Mesendoderm (in vitro differentiated cells): ENCODE results near the gene HOATZ. TPM values are rescaled to one million over a fixed set of nuclear protein-coding genes. Genes with fewer than 3 reads are reported as not detected.

ENCODE experiments used
- DNase-seq: peaks from one replicate; pipeline ENCODE4 v3.0.0; 2013
- H2AK5ac ChIP-seq: 2 replicates; pipeline ENCODE4 v1.6.1; 2013; ENCODE audit warnings: low read length, inconsistent platforms
- H2BK120ac ChIP-seq: 2 replicates; pipeline ENCODE4 v1.6.1; 2013; ENCODE audit warnings: low read depth, mild to moderate bottlenecking, low read length, moderate library complexity, mixed read lengths
- H2BK15ac ChIP-seq: replicated peaks from 2 replicates; pipeline ENCODE4 v1.6.1; 2013; ENCODE audit warnings: low read depth, mild to moderate bottlenecking, moderate library complexity
- H2BK5ac ChIP-seq: 2 replicates; pipeline ENCODE4 v1.6.1; 2013; ENCODE audit warnings: low read length, inconsistent platforms
- H3K18ac ChIP-seq: 2 replicates; pipeline ENCODE4 v1.6.1; 2013; ENCODE audit warnings: mild to moderate bottlenecking, low read length, mixed read lengths
- H3K23ac ChIP-seq: one replicate; pipeline ENCODE4 v1.6.1; 2013; ENCODE audit warnings: low read length
- H3K27ac ChIP-seq: 2 replicates; pipeline ENCODE4 v1.5.1; 2013; ENCODE audit warnings: low read depth, mild to moderate bottlenecking, inconsistent platforms, low read length, moderate library complexity
- H3K27me3 ChIP-seq: 2 replicates; pipeline ENCODE4 v1.6.1; 2013; ENCODE audit warnings: low read length, control low read depth, mild to moderate bottlenecking, inconsistent platforms; ENCODE audit not compliant: insufficient read depth, poor library complexity
- H3K36me3 ChIP-seq: 2 replicates; pipeline ENCODE4 v1.6.1; 2013; ENCODE audit warnings: low read length, inconsistent platforms; ENCODE audit not compliant: control insufficient read depth, insufficient read depth
- H3K4ac ChIP-seq: one replicate; pipeline ENCODE4 v1.6.1; 2013; ENCODE audit warnings: low read depth, mild to moderate bottlenecking, low read length, moderate library complexity
- H3K4me1 ChIP-seq: 2 replicates; pipeline ENCODE4 v1.6.1; 2013; ENCODE audit warnings: low read depth, low read length, inconsistent platforms; ENCODE audit not compliant: control insufficient read depth
- H3K4me2 ChIP-seq: 2 replicates; pipeline ENCODE4 v1.6.1; 2013; ENCODE audit warnings: low read length
- H3K4me3 ChIP-seq: 2 replicates; pipeline ENCODE4 v1.5.1; 2013; ENCODE audit warnings: mild to moderate bottlenecking, low read length
- H3K56ac ChIP-seq: one replicate; pipeline ENCODE4 v1.6.1; 2013; ENCODE audit warnings: low read length
- H3K79me1 ChIP-seq: 2 replicates; pipeline ENCODE4 v1.6.1; 2013; ENCODE audit warnings: low read length, inconsistent platforms
- H3K79me2 ChIP-seq: 2 replicates; pipeline ENCODE4 v1.6.1; 2013; ENCODE audit warnings: mild to moderate bottlenecking, low read length; ENCODE audit not compliant: control insufficient read depth, insufficient read depth
- H3K9ac ChIP-seq: 2 replicates; pipeline ENCODE4 v1.6.1; 2013; ENCODE audit warnings: low read length, inconsistent platforms
- H4K5ac ChIP-seq: one replicate; pipeline ENCODE4 v1.6.1; 2013; ENCODE audit warnings: low read length
- H4K8ac ChIP-seq: one replicate; pipeline ENCODE4 v1.6.1; 2013; ENCODE audit warnings: low read depth, mild to moderate bottlenecking, control low read depth, low read length, moderate library complexity
- WGBS: extraction: QIAGEN DNeasy Blood & Tissue Kit; methylation state at CpG from one replicate; pipeline ENCODE4 v1.1.7; 2013; ENCODE audit warnings: low lambda C conversion rate, missing lambda C conversion rate; ENCODE audit not compliant: insufficient coverage; ENCODE audit errors: extremely low coverage; 5-methylcytosine and 5-hydroxymethylcytosine counted together
- polyA plus RNA-seq, 2 experiments: library from polyadenylated mRNA; stranded (reverse); fragments of 200-250 nt; gene quantifications; one replicate each; pipeline ENCODE4 v1.2.3, GENCODE V29; 2013

The HOATZ gene
- polyA plus RNA-seq (2013, experiment 1 of 2): 0.34 TPM
- 0.11 TPM for polyA plus RNA-seq (2013, experiment 2 of 2)

DNA sequence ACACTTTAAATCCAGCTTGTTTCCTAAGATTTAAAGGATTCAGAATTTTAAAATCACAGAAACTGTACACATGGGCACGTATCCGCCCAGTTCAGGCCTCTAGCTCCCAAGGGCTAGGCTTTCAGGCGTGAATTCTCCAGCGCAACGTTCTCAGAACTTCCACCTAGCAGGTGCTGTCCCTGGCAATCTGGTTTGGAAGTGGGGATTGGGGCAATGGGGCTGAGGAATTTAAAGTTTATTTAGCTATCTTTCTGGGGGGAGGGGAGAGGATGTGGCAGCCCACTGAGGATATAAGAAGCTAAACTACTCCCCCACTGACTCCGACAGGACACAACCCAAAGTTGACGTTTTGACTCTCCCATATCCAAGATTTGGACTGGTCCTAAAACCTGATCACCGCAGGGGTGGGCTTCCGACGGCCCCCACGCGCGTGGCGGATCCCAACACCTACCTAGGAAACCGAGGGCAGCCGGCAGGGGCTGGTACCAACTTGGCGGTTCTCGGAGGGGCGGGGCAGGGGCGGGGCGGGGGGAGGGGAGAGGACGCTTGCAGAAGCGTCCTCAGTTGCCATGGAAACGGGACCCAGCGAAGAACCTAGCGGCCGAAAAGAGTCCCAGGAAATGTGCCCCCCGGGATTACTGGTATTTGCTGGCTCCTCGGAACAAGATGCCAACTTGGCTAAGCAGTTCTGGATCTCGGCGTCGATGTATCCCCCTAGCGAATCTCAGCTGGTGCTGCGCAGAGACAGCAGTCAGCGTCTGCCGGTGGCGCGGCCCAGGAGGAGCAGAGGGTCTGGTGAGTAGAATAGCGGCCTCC lies at the start of gene HOATZ:
TSS of gene HOATZ (plus strand) at position 563 of the 816 bp plus-strand sequence. CDS start at position 570, 7 bp downstream.
- Histone ChIP-seq H3K9ac (no peak within 1 kb of the TSS), H3K36me3 (no peaks in the 10 kb centered on the region), H3K4me3 (no peak within 1 kb of the TSS), H3K4ac (no peak within 1 kb of the TSS), H2BK5ac (no peak within 1 kb of the TSS), H3K4me1 (no peaks in the 10 kb centered on the region), H3K56ac (no peak within 1 kb of the TSS), H4K8ac (no peak within 1 kb of the TSS), H3K79me1 (no peaks in the 10 kb centered on the region), H3K4me2 (peak within 1 kb of the TSS; percentile 79), H3K27me3 (peaks cover 7% of the 10 kb centered on the region), H3K27ac (no peak within 1 kb of the TSS), H2BK15ac (no peak within 1 kb of the TSS), H3K18ac (no peak within 1 kb of the TSS), H2AK5ac (no peak within 1 kb of the TSS), H3K79me2 (no peaks in the 10 kb centered on the region), H4K5ac (no peak within 1 kb of the TSS), H2BK120ac (no peak within 1 kb of the TSS), H3K23ac (no peak within 1 kb of the TSS)
- DNase-seq: peak; percentile 91
- no CpG with 5 or more reads among the region's 39 CpGs for WGBS

DNA sequence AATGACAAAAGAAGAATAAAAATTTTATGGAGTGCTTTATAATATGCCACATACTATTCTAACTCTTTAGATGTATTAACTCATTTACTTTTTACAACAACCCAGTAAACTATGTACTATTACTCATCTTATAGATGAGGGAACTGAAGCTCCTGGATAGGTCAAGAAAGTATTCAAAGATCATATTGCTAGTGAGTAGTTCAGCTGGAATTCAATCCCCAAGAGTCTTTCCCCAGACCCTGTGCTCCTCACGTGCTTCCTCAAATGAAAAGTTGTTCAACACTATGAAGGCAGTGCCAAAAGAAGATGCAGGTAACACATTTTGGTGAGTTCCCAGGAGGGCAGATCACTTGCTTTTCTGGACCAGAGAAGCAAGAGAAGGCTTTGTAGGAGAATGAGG lies 49.2 kb upstream of the HOATZ start:
- Histone ChIP-seq H3K4me1 (no peaks in the 10 kb centered on the region), H3K79me2 (no peaks in the 10 kb centered on the region), H2BK15ac (no peak overlapping the region), H3K18ac (no peak overlapping the region), H2AK5ac (no peak overlapping the region), H3K4me2 (no peak overlapping the region), H3K23ac (no peak overlapping the region), H3K36me3 (no peaks in the 10 kb centered on the region), H4K8ac (no peak overlapping the region), H3K27me3 (no peaks in the 10 kb centered on the region), H2BK5ac (no peak overlapping the region), H3K27ac (no peak overlapping the region), H3K4me3 (no peak overlapping the region), H3K56ac (no peak overlapping the region), H4K5ac (no peak overlapping the region), H3K79me1 (no peaks in the 10 kb centered on the region), H3K9ac (no peak overlapping the region), H2BK120ac (no peak overlapping the region), H3K4ac (no peak overlapping the region)
- no CpG with 5 or more reads among the region's 1 CpG for WGBS
- no peak for DNase-seq

DNA sequence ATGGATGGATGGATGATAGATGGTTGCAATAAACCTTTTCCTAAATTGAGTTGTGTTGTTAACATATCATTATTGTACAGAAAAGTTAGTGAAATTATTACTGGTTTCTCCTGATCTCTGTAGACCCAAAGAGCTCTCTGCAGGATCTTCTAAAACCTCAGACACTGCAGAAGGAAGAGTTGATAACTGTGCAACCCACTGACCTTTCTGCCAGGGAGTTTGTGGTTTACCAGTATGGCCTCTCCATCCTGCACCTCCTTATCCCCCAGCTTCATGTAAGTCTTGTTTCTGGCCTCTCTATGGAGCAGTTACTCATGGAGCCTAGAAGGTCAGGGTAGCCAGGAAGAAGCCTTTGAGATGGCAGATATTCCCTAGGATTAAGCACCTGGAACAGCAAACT lies 48.0 kb upstream of the HOATZ start:
- H3K36me3 ChIP-seq: no peaks in the 10 kb centered on the region
- no peak overlapping the region for H3K23ac ChIP-seq
- no peak overlapping the region for H3K18ac ChIP-seq
- H3K79me1 ChIP-seq: no peaks in the 10 kb centered on the region
- no peak overlapping the region for H3K9ac ChIP-seq
- H2BK120ac ChIP-seq: no peak overlapping the region
- DNase-seq: no peak
- no peaks in the 10 kb centered on the region for H3K4me1 ChIP-seq
- no peaks in the 10 kb centered on the region for H3K79me2 ChIP-seq
- no peak overlapping the region for H4K5ac ChIP-seq
- H3K27me3 ChIP-seq: no peaks in the 10 kb centered on the region
- no peak overlapping the region for H2BK5ac ChIP-seq
- H3K27ac ChIP-seq: no peak overlapping the region
- no peak overlapping the region for H3K4me2 ChIP-seq
- H2BK15ac ChIP-seq: no peak overlapping the region
- no peak overlapping the region for H3K56ac ChIP-seq
- H2AK5ac ChIP-seq: no peak overlapping the region
- H3K4me3 ChIP-seq: no peak overlapping the region
- H4K8ac ChIP-seq: no peak overlapping the region
- H3K4ac ChIP-seq: no peak overlapping the region

DNA sequence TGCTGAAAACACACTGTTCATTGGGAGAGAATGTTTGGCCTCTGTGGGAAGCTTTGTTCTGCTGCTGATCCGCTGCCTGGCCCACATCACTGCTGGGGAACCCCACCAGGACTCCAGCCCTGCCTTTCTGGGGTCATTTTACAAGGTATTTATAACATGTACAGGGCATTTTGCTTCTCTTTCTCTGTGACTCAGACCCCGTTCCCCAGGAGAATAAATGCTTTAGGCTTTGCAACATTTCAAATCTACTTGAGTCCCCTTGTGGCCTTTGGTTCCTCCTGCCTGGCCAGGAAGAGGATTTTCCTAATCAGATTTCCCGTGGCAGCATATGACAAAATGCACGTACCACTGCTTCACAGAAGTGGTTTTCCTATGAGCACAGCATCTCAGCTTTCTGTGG lies 45.4 kb upstream of the HOATZ start:
- Histone ChIP-seq H3K4me3 (no peak overlapping the region), H3K9ac (no peak overlapping the region)
- no peak for DNase-seq

DNA sequence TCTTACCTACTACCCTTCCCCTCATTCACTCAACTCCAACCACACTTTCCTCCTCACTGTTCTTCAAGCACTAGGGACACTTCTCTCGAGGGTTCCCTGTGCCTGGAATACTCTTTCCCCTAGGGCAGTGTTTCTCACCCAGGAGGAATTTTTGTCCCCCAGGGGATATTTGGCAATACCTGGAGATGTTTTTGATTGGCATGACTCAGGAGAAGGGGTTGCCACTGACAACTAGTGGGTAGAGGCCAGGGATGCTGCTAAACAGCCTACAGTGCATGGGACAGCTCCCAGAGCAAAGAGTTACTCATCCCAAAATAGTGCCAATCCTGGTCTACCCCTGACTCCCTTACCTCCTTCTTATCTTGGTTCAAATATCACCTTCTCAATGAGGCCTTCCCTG lies 42.4 kb upstream of the HOATZ start:
- Histone ChIP-seq H3K27ac (no peak overlapping the region), H4K8ac (no peak overlapping the region), H3K4me1 (no peaks in the 10 kb centered on the region), H3K36me3 (no peaks in the 10 kb centered on the region), H3K79me1 (no peaks in the 10 kb centered on the region), H3K9ac (no peak overlapping the region), H3K56ac (no peak overlapping the region), H3K27me3 (no peaks in the 10 kb centered on the region), H3K18ac (no peak overlapping the region), H3K79me2 (no peaks in the 10 kb centered on the region), H3K4ac (no peak overlapping the region), H4K5ac (no peak overlapping the region), H2BK15ac (no peak overlapping the region), H2AK5ac (no peak overlapping the region), H3K23ac (no peak overlapping the region), H2BK120ac (no peak overlapping the region), H3K4me2 (no peak overlapping the region), H2BK5ac (no peak overlapping the region), H3K4me3 (no peak overlapping the region)
- WGBS: no CpG with 5 or more reads among the region's 1 CpG
- no peak for DNase-seq

More for the DNA sequence above, 45.4 kb upstream of the HOATZ start:
- Histone ChIP-seq H3K56ac (no peak overlapping the region), H4K5ac (no peak overlapping the region), H3K4me1 (no peaks in the 10 kb centered on the region), H3K4ac (no peak overlapping the region), H3K27me3 (no peaks in the 10 kb centered on the region), H3K4me2 (no peak overlapping the region), H3K79me1 (no peaks in the 10 kb centered on the region), H4K8ac (no peak overlapping the region), H2BK120ac (no peak overlapping the region), H3K79me2 (no peaks in the 10 kb centered on the region), H3K27ac (no peak overlapping the region), H3K18ac (no peak overlapping the region), H3K23ac (no peak overlapping the region), H3K36me3 (no peaks in the 10 kb centered on the region), H2BK15ac (no peak overlapping the region), H2BK5ac (no peak overlapping the region), H2AK5ac (no peak overlapping the region)
- WGBS: no CpG with 5 or more reads among the region's 4 CpGs

DNA sequence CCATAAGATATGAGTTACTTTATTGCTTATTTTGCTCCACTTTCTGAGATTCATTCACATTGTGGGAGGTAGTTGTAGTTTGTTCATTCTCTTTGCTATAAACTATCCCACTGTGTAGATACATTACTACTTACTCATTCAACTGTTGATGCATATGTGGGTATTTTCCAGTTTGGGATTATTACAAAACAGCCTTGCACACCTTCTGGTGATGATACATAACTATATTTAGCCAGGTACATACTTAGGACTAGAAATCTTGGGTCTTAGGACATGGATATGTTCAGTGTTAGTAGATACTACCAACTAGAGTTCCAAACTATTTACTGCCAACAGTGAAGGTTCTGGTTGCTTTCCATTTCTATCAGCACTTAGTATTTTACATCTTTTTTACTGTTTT lies 40.1 kb upstream of the HOATZ start:
- Histone ChIP-seq H3K27ac (no peak overlapping the region), H3K27me3 (no peaks in the 10 kb centered on the region), H2AK5ac (no peak overlapping the region), H2BK15ac (no peak overlapping the region), H4K5ac (no peak overlapping the region), H3K36me3 (no peaks in the 10 kb centered on the region), H2BK120ac (no peak overlapping the region), H3K23ac (no peak overlapping the region), H3K79me1 (no peaks in the 10 kb centered on the region), H3K18ac (no peak overlapping the region), H3K4ac (no peak overlapping the region), H4K8ac (no peak overlapping the region), H3K4me2 (no peak overlapping the region), H3K4me1 (no peaks in the 10 kb centered on the region), H3K9ac (no peak overlapping the region), H2BK5ac (no peak overlapping the region), H3K4me3 (no peak overlapping the region), H3K56ac (no peak overlapping the region), H3K79me2 (no peaks in the 10 kb centered on the region)
- DNase-seq: no peak
